ENCODE results near the gene RPL36. TPM values are rescaled to one million over a fixed set of nuclear protein-coding genes. Genes with fewer than 3 reads are reported as not detected.
A peak's percentile ranks its signal among the peaks of the same experiment; 100 is the strongest.
"Not testable (repeated sequence)": the region's sequence is repeated elsewhere in the genome, so short reads cannot be mapped to it uniquely, and the experiment has no call there.

RPL36 gene
- total RNA-seq, 8 experiments from 2014 or later, result 1,024 to 1,875 (median 1,439) TPM

DNA sequence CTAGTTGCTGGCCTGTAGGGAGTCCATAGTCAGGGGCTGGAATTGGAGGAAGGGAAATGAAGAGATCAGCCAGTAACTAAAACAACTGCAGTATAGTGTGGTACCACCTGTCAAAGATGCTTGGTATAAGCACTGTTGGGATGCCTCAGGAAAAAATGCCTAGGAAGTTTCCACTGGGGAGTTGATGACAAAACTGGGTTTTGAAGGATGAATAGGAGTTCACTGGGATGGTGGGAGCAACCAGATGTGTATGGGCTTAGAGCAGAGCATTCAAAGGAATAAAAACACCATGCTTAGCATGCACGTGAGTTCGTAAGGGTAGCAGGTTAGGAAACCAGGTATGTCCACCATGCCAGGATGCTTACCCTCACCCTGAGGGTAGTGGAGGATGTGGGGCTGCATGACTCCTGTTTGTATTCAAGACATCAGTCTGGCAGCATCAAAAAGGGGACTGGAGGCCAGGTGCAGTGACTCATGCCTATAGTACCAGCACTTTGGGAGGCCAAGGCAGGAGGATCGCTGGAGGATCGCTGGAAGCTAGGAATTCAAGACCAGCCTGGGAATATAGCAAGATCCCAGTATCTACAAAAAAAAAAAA lies 37.5 kb downstream of the RPL36 start:
- in situ Hi-C loops (cut with MboI; ENCODE audit: low pct_unique_long_range_greater_than_20kb in 2 of 9, low sequenced_read_pairs in 9 of 9, unreplicated experiment in 9 of 9), result no loop called here

DNA sequence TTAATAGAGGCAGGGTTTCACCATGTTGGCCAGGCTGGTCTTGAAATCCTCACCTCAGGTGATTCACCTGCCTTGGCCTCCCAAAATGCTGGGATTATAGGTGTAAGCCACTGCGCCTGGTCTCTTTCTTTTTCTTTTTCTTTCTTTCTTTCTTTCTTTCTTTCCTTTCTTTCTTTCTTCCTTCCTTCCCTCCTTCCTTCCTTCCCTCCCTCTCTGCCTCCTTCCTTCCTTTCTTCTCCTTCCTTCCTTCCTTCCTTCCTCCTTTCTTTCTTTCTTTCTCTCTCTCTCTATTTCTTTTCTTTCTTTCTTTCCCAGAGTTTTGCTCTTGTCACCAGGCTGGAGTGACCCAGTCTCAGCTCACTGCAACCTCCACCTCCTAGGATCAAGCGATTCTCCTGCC lies 43.1 kb downstream of the RPL36 start:
- in situ Hi-C loops (cut with MboI; ENCODE audit: low pct_unique_long_range_greater_than_20kb in 2 of 9, low sequenced_read_pairs in 9 of 9, unreplicated experiment in 9 of 9); H3K4me1 ChIP-seq (replicated peaks in 1 of 2); H3K27ac ChIP-seq; H3K4me3 ChIP-seq; ATAC-seq (replicated peaks in 6 of 8): not testable (repeated sequence)
- 50 to 100% (median 73%) methylated on average over 1 to 2 of the region's 2 CpGs; no CpG with 5 or more reads in 2 of the 10 experiments for WGBS, 10 experiments

More for the DNA sequence above, 37.5 kb downstream of the RPL36 start:
- Histone ChIP-seq H3K4me1 (replicated peaks in 1 of 2) (no peaks in the 10 kb centered on the region), H3K27ac (no peak overlapping the region), H3K4me3 (no peak overlapping the region)
- ATAC-seq (replicated peaks in 6 of 8), result no peak
- 33 to 100% (median 75%) methylated on average over 1 to 3 of the region's 4 CpGs; no CpG with 5 or more reads in 6 of the 10 experiments for WGBS, 10 experiments

DNA sequence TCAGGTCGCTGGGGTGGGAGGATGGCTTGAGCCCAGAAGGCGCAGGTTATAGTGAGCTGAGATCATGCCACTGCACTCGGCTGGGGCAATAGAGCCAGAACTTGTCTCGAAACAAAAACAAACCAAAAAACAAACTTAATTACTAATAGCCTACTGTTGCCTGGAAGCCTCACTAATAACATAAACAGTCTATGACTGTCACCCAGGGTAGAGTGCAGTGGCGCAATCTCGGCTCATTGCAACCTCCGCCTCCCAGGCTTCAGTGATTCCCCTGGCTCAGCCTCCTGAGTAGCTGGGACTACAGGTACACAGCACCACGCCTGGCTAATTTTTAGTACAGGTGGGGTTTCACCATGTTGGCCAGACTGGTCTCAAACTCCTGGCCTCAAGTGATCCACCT lies 48.3 kb downstream of the RPL36 start:
- WGBS, 10 experiments, result 29 to 100% (median 83%) methylated on average over 1 to 7 of the region's 8 CpGs; no CpG with 5 or more reads in 3 of the 10 experiments

More for the DNA sequence above, 48.3 kb downstream of the RPL36 start:
- in situ Hi-C loops (cut with MboI; ENCODE audit: low pct_unique_long_range_greater_than_20kb in 2 of 9, low sequenced_read_pairs in 9 of 9, unreplicated experiment in 9 of 9), result no loop called here
- ATAC-seq (replicated peaks in 6 of 8), result peak in 2 of 8 experiments; percentile 30 to 34
- Histone ChIP-seq H3K4me3 (no peak overlapping the region), H3K4me1 (replicated peaks in 1 of 2) (no peaks in the 10 kb centered on the region), H3K27ac (no peak overlapping the region)

Other genes starting within 250 kb of the RPL36 start
- under 1 TPM in 4 of 8 experiments, not detected in 4; 0.11 to 0.29 (median 0.19) TPM for gene ZNRF4, start 234.9 kb upstream of the RPL36 start, total RNA-seq
- gene TINCR, start 122.3 kb upstream of the RPL36 start, total RNA-seq, result 1 to 10 TPM in 5 of 8 experiments, under 1 TPM in 3; 0.46 to 2.6 (median 1.1) TPM
- gene SAFB2, start 67.5 kb upstream of the RPL36 start, total RNA-seq, result 10 to 100 TPM; 31.1 to 97.5 (median 50.6) TPM
- gene SAFB, start 67.2 kb upstream of the RPL36 start, total RNA-seq, result 100 to 1,000 TPM in 3 of 8 experiments, 10 to 100 TPM in 5; 37.2 to 144 (median 73.5) TPM
- gene MICOS13, start 9.8 kb upstream of the RPL36 start, total RNA-seq, result 10 to 100 TPM; 36.6 to 86.7 (median 54.2) TPM
- 10 to 100 TPM in 5 of 8 experiments, 1 to 10 TPM in 3; 4.6 to 28.1 (median 20.6) TPM for gene HSD11B1L, start 9.3 kb upstream of the RPL36 start, total RNA-seq
- 100 to 1,000 TPM in 1 of 8 experiments, 10 to 100 TPM in 7; 49.8 to 109 (median 94.9) TPM for gene LONP1, start 29.9 kb downstream of the RPL36 start, total RNA-seq
- under 1 TPM in 1 of 8 experiments, not detected in 7; 0.05 TPM for gene CATSPERD, start 30.3 kb downstream of the RPL36 start, total RNA-seq
- gene PRR22, start 94.5 kb downstream of the RPL36 start, total RNA-seq, result 1 to 10 TPM in 6 of 8 experiments, under 1 TPM in 2; 0.43 to 5.7 (median 1.3) TPM
- 10 to 100 TPM in 7 of 8 experiments, 1 to 10 TPM in 1; 8.9 to 49.0 (median 20.2) TPM for gene DUS3L, start 100.9 kb downstream of the RPL36 start, total RNA-seq
- 1 to 10 TPM in 3 of 8 experiments, under 1 TPM in 3, not detected in 2; 0.49 to 2.7 (median 1.1) TPM for gene NRTN, start 114.8 kb downstream of the RPL36 start, total RNA-seq
- gene FUT6, start 149.4 kb downstream of the RPL36 start, total RNA-seq, result 1 to 10 TPM in 2 of 8 experiments, under 1 TPM in 5, not detected in 1; 0.35 to 2.2 (median 0.87) TPM
- 1 to 10 TPM in 4 of 8 experiments, under 1 TPM in 2, not detected in 2; 0.21 to 4.5 (median 1.4) TPM for gene FUT3, start 161.2 kb downstream of the RPL36 start, total RNA-seq
- 1 to 10 TPM in 1 of 8 experiments, under 1 TPM in 5, not detected in 2; 0.13 to 1.6 (median 0.44) TPM for gene FUT5, start 180.2 kb downstream of the RPL36 start, total RNA-seq
- 100 to 1,000 TPM; 253 to 531 (median 343) TPM for gene NDUFA11, start 213.5 kb downstream of the RPL36 start, total RNA-seq
- gene VMAC, start 214.6 kb downstream of the RPL36 start, total RNA-seq, result 1 to 10 TPM; 1.8 to 5.2 (median 3.3) TPM
- 10 to 100 TPM in 3 of 8 experiments, 1 to 10 TPM in 5; 3.1 to 62.5 (median 8.0) TPM for gene CAPS, start 224.0 kb downstream of the RPL36 start, total RNA-seq